Endothelial cell of umbilical vein (primary cell): ENCODE data around the gene ASCL4. TPM values are rescaled to one million over a fixed set of nuclear protein-coding genes. Genes with fewer than 3 reads are reported as not detected.

Experiments
- BruUV-seq: library from RNA; stranded (reverse); fragments of 400-500 nt; replicated peaks from 2 replicates; lab custom pipeline; 2021; lab: Mats Ljungman, UMichigan
- CTCF ChIA-PET: fragments of 300-600, 350-600 bp; sonication (Branson Sonifier 250); formaldehyde crosslinking; loops from one replicate; lab custom pipeline; 2021; ENCODE audit warnings: antibody characterized with exemption, inconsistent platforms; lab: Charles Lee
- POLR2A ChIA-PET: fragments of 300-600, 350-600 bp; sonication (Branson Sonifier 250); formaldehyde crosslinking; loops from one replicate; lab custom pipeline; 2021; ENCODE audit warnings: antibody characterized with exemption, inconsistent platforms; lab: Charles Lee
- DNase-seq: peaks from one replicate; pipeline ENCODE4 v3.0.0-alpha.2; 2011; ENCODE audit warnings: low read depth, low spot score
- FAIRE-seq: peaks from 2 replicates; lab custom pipeline; 2011; peaks lifted over from hg19 to GRCh38; lab: Jason Lieb, UNC
- H2AFZ ChIP-seq: 2 replicates; pipeline ENCODE4 v1.6.0; 2012; ENCODE audit warnings: low read depth, low read length, control low read depth, inconsistent platforms
- H3K27ac ChIP-seq: 2 replicates; pipeline ENCODE4 v1.5.1; 2011; ENCODE audit warnings: low read depth, mild to moderate bottlenecking, control low read depth, low read length, moderate library complexity; ENCODE audit not compliant: insufficient read depth
- H3K27me3 ChIP-seq, 2 experiments: 2 replicates each; pipeline versions ENCODE4 v1.6.0 to v1.6.1; 2011; ENCODE audit warnings: low read length in 2 of 2, mixed read lengths in 1 of 2; ENCODE audit not compliant: control insufficient read depth in 2 of 2, insufficient read depth in 2 of 2
- H3K36me3 ChIP-seq, 2 experiments: 2 replicates in 1 of 2; 3 replicates in 1 of 2; pipeline ENCODE4 v1.5.1; 2011; ENCODE audit warnings: low read length in 2 of 2, mild to moderate bottlenecking in 1 of 2, moderate library complexity in 1 of 2; ENCODE audit not compliant: control insufficient read depth in 2 of 2, insufficient read depth in 2 of 2; ENCODE audit errors: extremely low read depth in 1 of 2
- H3K4me1 ChIP-seq: 3 replicates; pipeline ENCODE4 v1.5.1; 2011; ENCODE audit warnings: mild to moderate bottlenecking, low read length; ENCODE audit not compliant: control insufficient read depth, insufficient read depth; ENCODE audit errors: extremely low read depth
- H3K4me2 ChIP-seq: 2 replicates; pipeline ENCODE4 v1.6.1; 2011; ENCODE audit warnings: low read length, control low read depth, mixed read lengths; ENCODE audit not compliant: insufficient read depth
- H3K4me3 ChIP-seq, 3 experiments: fragments of 200-600 bp in 1 of 3; sonication (generic), shearing (Covaris generic) in 1 of 3; replicated peaks in 1 of 3; 2 replicates each; pipeline ENCODE4 v1.5.1; 2011 to 2016; ENCODE audit warnings: control low read depth in 3 of 3, low read length in 3 of 3, mild to moderate bottlenecking in 2 of 3, inconsistent platforms in 1 of 3, low read depth in 1 of 3, moderate library complexity in 1 of 3; ENCODE audit not compliant: insufficient read depth in 1 of 3
- H3K79me2 ChIP-seq: 2 replicates; pipeline ENCODE4 v1.6.0; 2012; ENCODE audit warnings: low read length, inconsistent platforms; ENCODE audit not compliant: control insufficient read depth, insufficient read depth
- H3K9ac ChIP-seq: replicated peaks from 2 replicates; pipeline ENCODE3; 2011; ENCODE audit warnings: low read length, control low read depth; ENCODE audit not compliant: insufficient read depth; ENCODE audit errors: extremely low read depth
- H3K9me1 ChIP-seq: replicated peaks from 3 replicates; pipeline ENCODE4 v1.6.0; 2011; ENCODE audit warnings: mild to moderate bottlenecking, low read length; ENCODE audit not compliant: control insufficient read depth, insufficient read depth; ENCODE audit errors: extremely low read depth
- H3K9me3 ChIP-seq: replicated peaks from 2 replicates; pipeline ENCODE4 v1.5.1; 2012; ENCODE audit warnings: low read length, inconsistent platforms; ENCODE audit not compliant: control insufficient read depth, insufficient read depth
- H4K20me1 ChIP-seq: replicated peaks from 2 replicates; pipeline ENCODE3; 2011; ENCODE audit warnings: mild to moderate bottlenecking, low read length; ENCODE audit not compliant: control insufficient read depth, insufficient read depth; ENCODE audit errors: extremely low read depth
- EZH2 ChIP-seq: IDR thresholded peaks from 2 replicates; pipeline ENCODE4 v1.6.1; 2012; ENCODE audit warnings: borderline replicate concordance, low read depth, mild to moderate bottlenecking, moderate library complexity, low read length, inconsistent platforms; ENCODE audit not compliant: severe bottlenecking
- FOS ChIP-seq: IDR thresholded peaks from 2 replicates; pipeline ENCODE4 v1.6.1; 2011; ENCODE audit warnings: mild to moderate bottlenecking, low read length, moderate library complexity, borderline replicate concordance; ENCODE audit not compliant: insufficient read depth
- GATA2 ChIP-seq: IDR thresholded peaks from 2 replicates; pipeline ENCODE4 v1.7.0; 2011; ENCODE audit warnings: low read depth, mild to moderate bottlenecking, moderate library complexity, mixed read lengths, low read length; ENCODE audit not compliant: insufficient read length, insufficient read depth
- JUN ChIP-seq: IDR thresholded peaks from 2 replicates; pipeline ENCODE4 v1.6.1; 2011; ENCODE audit warnings: borderline replicate concordance, low read depth; ENCODE audit not compliant: insufficient read length, insufficient read depth
- MYC ChIP-seq: IDR thresholded peaks from one replicate; pipeline ENCODE4 v1.6.1; 2011; ENCODE audit warnings: mild to moderate bottlenecking, low read depth, low read length
- POLR2A ChIP-seq: IDR thresholded peaks from 2 replicates; pipeline ENCODE4 v1.6.1; 2012; ENCODE audit warnings: low read depth, mild to moderate bottlenecking, control low read depth, low read length
- POLR2AphosphoS5 ChIP-seq: IDR thresholded peaks from 2 replicates; pipeline ENCODE4 v1.6.1; 2012; ENCODE audit warnings: low read depth, mild to moderate bottlenecking, control low read depth, low read length, moderate library complexity; ENCODE audit not compliant: insufficient read depth
- dilution Hi-C: fragments of 300-500 bp; cut with MboI; formaldehyde crosslinking; loops from one replicate; pipeline ENCODE4 v1.15.0; 2019; ENCODE audit warnings: low sequenced_read_pairs; ENCODE audit not compliant: extremely low pct_ligation_motif_present
- intact Hi-C: fragments of 100-400 bp; cut with micrococcal nuclease; formaldehyde crosslinking; loops from one replicate; pipeline ENCODE4 v1.10.0; 2022
- polyA plus RNA-seq, 4 experiments: library from polyadenylated mRNA; depleted of rRNA in 3 of 4; stranded (reverse) in 3 of 4; unstranded in 1 of 4; fragments of >200 nt; gene quantifications; 2 replicates each; pipeline versions ENCODE4 v1.2.1 to v1.2.3, GENCODE V29; 2011 to 2012; ENCODE audit warnings: missing spikeins in 1 of 4
- total RNA-seq: library from RNA; stranded (reverse); gene quantifications from 2 replicates; pipeline ENCODE4 v1.2.3, GENCODE V29; 2021
- TF ChIP-seq, protein P1 (sequence below): IDR thresholded peaks from 2 replicates; pipeline ENCODE4 v1.6.1; 2011; ENCODE audit not compliant: insufficient read depth, insufficient read length

ASCL4 gene
- total and polyA plus RNA-seq, 2 donors (not counting 3 experiments of a cell fraction or from before 2014, with no cell fraction given), result not detected

DNA sequence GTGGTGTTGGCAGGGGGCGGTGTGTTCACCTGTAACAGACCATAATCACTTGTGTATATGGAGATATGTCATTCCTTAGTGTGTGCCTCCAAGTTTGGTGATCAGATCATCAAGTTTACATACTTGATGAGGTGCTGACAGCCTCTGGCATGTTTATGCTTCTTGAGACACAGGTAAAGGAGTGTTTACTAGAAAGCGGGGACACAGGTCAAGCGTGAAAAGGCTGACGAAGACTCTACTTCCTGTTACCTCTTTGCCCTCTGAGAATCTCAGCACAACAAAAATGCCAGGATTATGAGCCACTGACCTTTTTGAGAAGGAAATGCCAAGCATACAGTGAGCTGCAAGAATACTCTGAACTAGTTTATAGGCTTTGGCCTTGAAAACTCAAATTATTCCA, 43.1 kb upstream of the ASCL4 start:
- peak; percentile 18 for DNase-seq
- H3K27me3 ChIP-seq, result no peaks in the 10 kb centered on the region
- no peak overlapping the region for H3K4me2 ChIP-seq
- H3K4me1 ChIP-seq, result peaks cover 9% of the 10 kb centered on the region
- H4K20me1 ChIP-seq, result no peaks in the 10 kb centered on the region
- H3K79me2 ChIP-seq, result no peaks in the 10 kb centered on the region
- FAIRE-seq, result no peak
- H3K9me1 ChIP-seq, result no peaks in the 10 kb centered on the region
- no peak overlapping the region for H2AFZ ChIP-seq
- no TSS peak for BruUV-seq
- intact Hi-C loops (no loop called here), dilution Hi-C loops (no loop called here)
- H3K9me3 ChIP-seq, result no peaks in the 10 kb centered on the region
- ChIA-PET POLR2A (no interaction called here), CTCF (no interaction called here)
- TF ChIP-seq MYC (no peak), POLR2AphosphoS5 (peak; percentile 26)
- no peak overlapping the region for H3K9ac ChIP-seq
- peaks cover 10 to 11% of the 10 kb centered on the region in 2 experiments for H3K36me3 ChIP-seq
- H3K27ac ChIP-seq, result no peak overlapping the region
- no peak overlapping the region for H3K4me3 ChIP-seq

DNA sequence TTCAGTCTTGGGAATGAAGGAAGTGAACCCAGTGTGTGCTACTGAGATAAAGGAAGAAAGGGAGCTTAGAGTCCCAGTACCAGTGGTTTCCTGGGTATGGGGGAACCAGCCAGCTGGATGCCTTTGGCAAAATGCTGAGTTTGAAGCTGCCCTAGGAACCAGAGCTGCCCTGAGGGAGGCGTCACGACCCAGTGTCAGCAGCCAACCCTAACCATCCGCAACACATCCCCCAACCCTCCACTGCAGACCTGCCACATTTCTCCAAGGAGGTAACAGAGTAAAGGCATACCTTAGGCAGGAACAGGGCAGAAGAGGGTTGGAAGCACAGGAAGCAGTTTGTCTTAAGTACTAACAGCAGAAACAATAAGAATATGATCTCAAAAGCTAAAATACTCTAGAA, 42.1 kb upstream of the ASCL4 start:
- FAIRE-seq (no peak), DNase-seq (peak; percentile 7)
- peaks cover 9% of the 10 kb centered on the region for H3K4me1 ChIP-seq
- H3K36me3 ChIP-seq, result peaks cover 14 to 18% of the 10 kb centered on the region in 2 experiments
- H3K9me1 ChIP-seq, result no peaks in the 10 kb centered on the region
- H3K79me2 ChIP-seq, result no peaks in the 10 kb centered on the region
- ChIA-PET POLR2A (no interaction called here), CTCF (interaction anchor here (1.0 kb wide), 1 partner anchor 11 kb away, joined by 3 read pairs; no protein-coding TSS in a partner anchor)
- no TSS peak for BruUV-seq
- no peaks in the 10 kb centered on the region for H4K20me1 ChIP-seq
- H3K27me3 ChIP-seq, result no peaks in the 10 kb centered on the region
- H3K9ac ChIP-seq, result no peak overlapping the region
- no peak overlapping the region for H3K4me3 ChIP-seq
- dilution Hi-C loops, result no loop called here
- no peak overlapping the region for H2AFZ ChIP-seq
- no peaks in the 10 kb centered on the region for H3K9me3 ChIP-seq
- TF ChIP-seq EZH2, result no peak
- no peak for TF ChIP-seq GATA2
- TF ChIP-seq JUN, result no peak
- no peak for TF ChIP-seq MYC
- TF ChIP-seq FOS, result no peak
- TF ChIP-seq POLR2AphosphoS5, result no peak
- no peak for TF ChIP-seq POLR2A
- TF ChIP-seq, protein P1, sequence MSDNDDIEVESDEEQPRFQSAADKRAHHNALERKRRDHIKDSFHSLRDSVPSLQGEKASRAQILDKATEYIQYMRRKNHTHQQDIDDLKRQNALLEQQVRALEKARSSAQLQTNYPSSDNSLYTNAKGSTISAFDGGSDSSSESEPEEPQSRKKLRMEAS, result no peak
- no peak overlapping the region for H3K4me2 ChIP-seq
- H3K27ac ChIP-seq, result no peak overlapping the region
- intact Hi-C loops, result no loop called here
